Smooth muscle cell of the brain vasculature (primary cell): ENCODE results near the gene FAM234A.

Experiments
- DNase-seq: peaks from one replicate; pipeline ENCODE4 v3.0.0-alpha.2; 2012; ENCODE audit warnings: low read depth, low spot score

The FAM234A gene

GRCh38 chr16:280991-281659 is 46.5 kb downstream of the FAM234A start:
- no peak for DNase-seq

DNA sequence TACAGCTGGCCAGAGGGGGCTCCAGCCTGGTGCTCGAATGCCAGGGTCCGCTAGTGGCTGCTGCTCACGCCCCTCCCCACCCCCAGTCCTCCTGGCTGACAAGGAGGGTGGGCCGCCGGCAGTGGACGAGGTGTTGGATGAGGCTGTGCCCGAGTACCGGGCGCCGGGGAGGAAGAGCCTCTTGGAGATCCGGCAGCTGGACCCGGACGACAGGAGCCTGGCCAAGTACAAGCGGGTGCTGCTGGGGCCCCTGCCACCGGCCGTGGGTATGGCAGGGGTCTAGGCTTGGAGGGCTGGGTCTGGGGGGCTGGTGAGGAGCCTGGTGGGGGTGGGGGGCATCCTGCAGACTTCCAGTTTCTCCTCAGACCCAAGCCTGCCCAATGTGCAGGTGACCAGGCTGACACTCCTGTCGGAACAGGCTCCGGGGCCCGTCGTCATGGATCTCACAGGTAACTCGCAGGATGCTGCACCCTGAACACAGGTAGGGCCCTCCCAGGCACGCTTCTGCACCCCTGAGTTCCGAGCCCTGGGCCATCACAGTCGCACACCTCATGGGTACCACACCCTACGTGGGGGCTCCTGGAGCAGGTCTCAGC is 47.1 kb downstream of the FAM234A start:
- no peak for DNase-seq

- DNase-seq, result no peak
Observed at GRCh38 chr16:282491-282890, 47.9 kb downstream of the FAM234A start.

GRCh38 chr16:283033-283805 is 48.6 kb downstream of the FAM234A start, which contains the start of gene PDIA2:
Gene PDIA2, plus strand, starts transcription at chr16:283164. Its CDS starts 6 bp downstream, at chr16:283170.
- DNase-seq, result no peak

GRCh38 chr16:284204-285120 is 49.8 kb downstream of the FAM234A start:
- no peak for DNase-seq

GRCh38 chr16:285146-286055 is 50.8 kb downstream of the FAM234A start:
- no peak for DNase-seq

GRCh38 chr16:286491-287297 is 52.1 kb downstream of the FAM234A start:
- no peak for DNase-seq

- no peak for DNase-seq
Observed at GRCh38 chr16:287298-287811, 52.7 kb downstream of the FAM234A start.

- no peak for DNase-seq
Observed at GRCh38 chr16:287981-288920, 53.6 kb downstream of the FAM234A start.

GRCh38 chr16:289395-289997 is 54.9 kb downstream of the FAM234A start:
- no peak for DNase-seq

DNA sequence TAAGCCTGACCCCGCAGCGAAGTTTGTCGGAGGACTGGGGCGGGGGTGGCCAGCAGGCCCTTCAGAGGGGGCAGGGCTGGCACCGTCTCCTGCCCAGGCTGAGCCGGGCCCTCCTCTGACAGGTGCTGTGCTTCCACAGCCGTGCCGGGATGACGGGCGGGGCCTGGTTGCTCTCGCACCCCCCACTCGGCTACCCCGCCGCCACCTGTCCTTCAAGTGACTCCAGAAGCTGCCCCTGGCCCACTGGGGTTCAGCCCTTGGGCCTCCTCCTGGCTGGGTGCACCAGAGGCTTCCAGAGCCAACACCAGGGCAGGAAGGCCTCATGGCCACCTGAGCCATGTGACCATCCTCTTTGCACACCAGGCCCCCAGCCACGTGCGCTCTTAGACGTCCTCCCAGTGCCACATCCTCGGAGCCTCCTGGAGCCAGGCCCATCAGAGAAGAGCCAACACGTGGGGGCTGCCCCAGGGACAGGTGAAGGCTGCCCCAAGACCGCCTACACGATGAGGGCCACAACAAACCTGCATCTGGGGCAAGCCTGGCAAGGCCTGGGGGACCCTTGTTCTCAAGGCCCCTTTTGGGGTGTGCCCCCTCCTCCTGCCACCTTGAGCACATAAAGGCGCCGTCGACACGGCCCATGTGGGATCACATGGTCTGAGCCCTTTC is 55.5 kb downstream of the FAM234A start:
- no peak for DNase-seq

DNA sequence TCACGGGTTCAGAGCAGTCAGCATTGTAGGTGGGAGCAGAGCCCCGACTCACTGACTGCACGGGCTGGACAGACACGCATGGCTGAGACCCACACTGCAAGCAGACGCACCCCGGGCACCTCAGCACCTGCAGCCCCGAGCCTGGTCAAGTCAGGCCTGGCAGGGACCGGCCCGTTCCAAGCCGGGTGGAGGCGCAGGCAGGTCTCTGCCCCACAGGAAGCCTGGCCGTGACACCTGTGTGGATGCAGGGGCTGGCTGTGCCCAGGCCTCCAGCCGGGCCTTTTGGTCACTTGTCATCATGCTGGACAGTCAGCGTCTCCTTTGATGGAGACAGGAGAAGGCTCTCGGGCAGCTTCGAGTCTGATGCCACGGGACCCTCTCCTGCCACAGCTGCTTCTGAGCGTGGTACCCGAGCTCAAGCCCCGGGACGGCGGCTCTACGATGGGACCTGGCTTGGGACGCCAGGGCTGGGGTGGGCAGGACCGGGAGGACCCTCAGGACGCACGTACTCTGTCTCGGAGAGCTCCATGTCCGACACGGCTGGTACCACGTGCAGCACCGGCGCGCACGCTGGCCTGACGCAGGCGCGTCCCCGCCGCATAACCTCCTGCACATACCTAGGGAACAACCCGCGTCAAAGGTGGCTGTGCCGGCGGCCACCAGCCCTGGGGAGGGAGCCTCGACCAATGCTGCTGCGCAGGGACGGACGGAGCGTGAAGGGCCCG is 56.2 kb downstream of the FAM234A start:
- no peak for DNase-seq

DNA sequence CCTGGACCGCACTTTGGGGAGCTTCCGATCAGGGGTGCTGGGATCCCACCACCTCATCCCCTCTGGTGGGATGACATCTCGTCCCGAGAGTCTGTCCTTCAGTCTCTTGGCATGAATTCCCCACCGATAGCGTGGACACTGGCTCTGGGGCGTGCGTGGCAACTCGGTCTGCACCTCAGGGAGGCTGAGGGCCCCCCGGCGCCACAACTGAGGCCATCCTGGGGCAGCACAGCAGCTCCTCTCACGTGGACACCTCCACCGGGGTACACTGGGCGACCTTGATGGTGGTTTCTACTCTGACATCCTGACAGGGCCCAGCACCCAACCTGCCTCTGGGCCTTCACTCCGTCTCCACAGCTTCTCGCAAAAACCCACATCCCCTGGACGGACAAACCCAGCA is 56.9 kb downstream of the FAM234A start:
- DNase-seq, result no peak

GRCh38 chr16:293043-293775 is 58.6 kb downstream of the FAM234A start:
- DNase-seq, result no peak

DNA sequence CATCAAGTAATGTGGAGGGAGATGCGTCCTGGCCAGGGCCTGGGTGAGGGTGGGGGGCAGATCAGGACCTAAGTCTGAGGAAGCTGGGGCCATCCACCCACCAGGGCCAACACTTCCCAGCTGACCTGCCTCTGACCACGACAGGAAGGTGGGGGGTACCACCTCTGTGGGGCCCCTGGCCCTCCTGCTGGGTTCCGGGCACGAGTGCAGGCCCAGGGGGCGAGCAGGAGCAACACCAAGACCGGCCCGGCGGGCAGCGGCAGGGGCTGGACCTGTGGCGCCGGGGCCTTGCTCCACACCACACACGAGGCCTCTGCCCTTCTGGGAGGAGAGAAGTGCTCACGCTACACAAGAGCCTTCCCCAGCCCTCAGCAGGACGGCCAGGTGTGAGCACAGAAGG is 61.7 kb downstream of the FAM234A start:
- no peak for DNase-seq
